ENCODE results near the gene SPTBN2.

Gene SPTBN2

DNA sequence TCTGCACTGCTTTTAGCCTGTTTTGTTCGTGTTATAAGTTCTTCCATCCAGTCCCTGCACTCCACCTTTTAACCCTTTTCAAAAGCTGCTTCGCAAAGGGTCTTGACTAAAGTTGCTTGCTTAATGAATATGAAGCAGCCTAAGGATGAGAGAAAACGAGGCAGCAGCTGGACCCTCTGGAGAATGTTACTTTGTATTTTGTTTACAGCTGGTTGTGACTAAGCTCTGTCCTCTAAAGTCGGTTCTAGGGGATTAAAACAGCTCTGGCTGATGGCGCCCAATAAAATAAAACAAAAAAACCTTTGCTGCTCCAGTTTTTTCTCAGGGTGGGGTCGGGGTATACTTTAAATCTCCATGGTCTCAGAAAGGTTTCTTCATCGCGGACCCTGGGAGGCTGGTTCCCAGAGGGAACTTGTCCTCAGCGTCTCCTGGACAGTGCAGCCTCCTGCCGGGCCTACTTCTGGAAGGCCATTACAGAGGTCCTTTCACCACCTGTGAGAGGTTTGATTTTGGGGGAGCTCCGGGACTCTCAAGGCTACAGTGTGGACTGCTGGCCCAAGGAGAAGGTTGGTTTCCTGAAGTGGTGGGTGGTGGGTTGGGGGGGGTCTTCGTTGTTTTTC lies 91.3 kb downstream of the SPTBN2 start:
- no peak for FAIRE-seq
- DNase-seq (ENCODE audit: insufficient read length, low spot score), result no peak
- TF ChIP-seq SPI1 (IDR thresholded peaks at IDR 0.05; ENCODE audit: low read depth, low read length) (no peak), POU2F2 (IDR thresholded peaks at IDR 0.05; ENCODE audit: low read depth, low read length) (no peak), POLR2AphosphoS5 (IDR thresholded peaks at IDR 0.05; ENCODE audit: low read depth, low read length) (no peak; the same call in 1 of the 2 replicates), PAX5 (IDR thresholded peaks at IDR 0.05; ENCODE audit: insufficient read depth, low read length, severe bottlenecking) (no peak), POLR2A (IDR thresholded peaks at IDR 0.05; ENCODE audit: low read depth, low read length) (no peak), TAF1 (IDR thresholded peaks at IDR 0.05; ENCODE audit: low read depth, low read length) (no peak)

GRCh38 chr11:66636411-66636810 lies 92.6 kb downstream of the SPTBN2 start:
- no peak for FAIRE-seq
- TF ChIP-seq SPI1 (IDR thresholded peaks at IDR 0.05; ENCODE audit: low read depth, low read length), result no peak
- DNase-seq (ENCODE audit: insufficient read length, low spot score), result no peak
